Tibial artery (tissue), 4 donors: ENCODE measurements around the gene ICE1.
"Not testable (repeated sequence)": the region's sequence is repeated elsewhere in the genome, so short reads cannot be mapped to it uniquely, and the experiment has no call there.

Source experiments
- DNase-seq, 2 donors: peaks; one replicate each; pipeline ENCODE4 v3.0.0-alpha.2; 2019
- H3K27ac ChIP-seq, 2 donors: fragments of 200-600 bp; sonication (generic) in 1 of 2; 1 replicate in 1 of 2; 2 replicates in 1 of 2; pipeline ENCODE4 v1.5.1; 2018 to 2019; ENCODE audit warnings: mild to moderate bottlenecking in 1 of 2
- H3K27me3 ChIP-seq, 2 donors: fragments of 200-600 bp; sonication (generic) in 1 of 2; one replicate each; pipeline versions ENCODE4 v1.5.1 to v1.6.0; 2016 to 2019
- H3K36me3 ChIP-seq, 3 donors: fragments of 200-600 bp; sonication (generic) in 2 of 3; one replicate each; pipeline ENCODE4 v1.5.1; 2016 to 2019; ENCODE audit warnings: mild to moderate bottlenecking in 2 of 3
- H3K4me1 ChIP-seq, 4 donors: fragments of 200-600 bp; sonication (generic) in 2 of 4; 1 replicate in 3 of 4; 2 replicates in 1 of 4; pipeline ENCODE4 v1.5.1; 2016 to 2019
- H3K4me3 ChIP-seq, 2 donors: fragments of 200-600 bp; sonication (generic) in 1 of 2; 1 replicate in 1 of 2; 2 replicates in 1 of 2; pipeline ENCODE4 v1.5.1; 2018 to 2019; ENCODE audit warnings: mild to moderate bottlenecking in 2 of 2
- H3K9me3 ChIP-seq, 3 donors: fragments of 200-600 bp; sonication (generic) in 1 of 3; one replicate each; pipeline ENCODE4 v1.5.1; 2016 to 2019
- CTCF ChIP-seq, 2 experiments: fragments of 200-600 bp in 1 of 2; fragments of 450-650 bp in 1 of 2; IDR thresholded peaks; one replicate each; pipeline ENCODE4 v1.5.1; 2017 to 2019; ENCODE audit warnings: antibody characterized with exemption in 2 of 2, mild to moderate bottlenecking in 1 of 2, moderate library complexity in 1 of 2
- intact Hi-C: fragments of 100-400 bp; cut with DNase I; formaldehyde crosslinking; loops from one replicate; pipeline ENCODE4 v1.15.0; 2023; ENCODE audit warnings: low total_unique reads

Gene ICE1

GRCh38 chr5:5385331-5385662 is 37.2 kb upstream of the ICE1 start:
- no peak for TF ChIP-seq CTCF (IDR thresholded peaks at IDR 0.05)
- no peak overlapping the region for H3K27ac ChIP-seq

GRCh38 chr5:5386329-5386728 is 36.1 kb upstream of the ICE1 start:
- H3K27ac ChIP-seq: no peak overlapping the region
- peaks cover 0 to 2% (median 0%) of the 10 kb centered on the region in 4 donors for H3K4me1 ChIP-seq
- TF ChIP-seq CTCF (IDR thresholded peaks at IDR 0.05): no peak
- H3K9me3 ChIP-seq: no peaks in the 10 kb centered on the region
- intact Hi-C loops: no loop called here
- no peak overlapping the region for H3K4me3 ChIP-seq
- no peak for DNase-seq
- no peaks in the 10 kb centered on the region for H3K36me3 ChIP-seq
- no peaks in the 10 kb centered on the region for H3K27me3 ChIP-seq

More at GRCh38 chr5:5385331-5385662, 37.2 kb upstream of the ICE1 start:
- Histone ChIP-seq H3K4me1 (peaks cover 0 to 6% (median 0%) of the 10 kb centered on the region in 4 donors), H3K4me3 (no peak overlapping the region), H3K36me3 (no peaks in the 10 kb centered on the region), H3K27me3 (no peaks in the 10 kb centered on the region), H3K9me3 (no peaks in the 10 kb centered on the region)
- intact Hi-C loops: no loop called here
- no peak for DNase-seq

GRCh38 chr5:5387192-5387591 is 35.3 kb upstream of the ICE1 start:
- DNase-seq: no peak
- no peak overlapping the region for H3K27ac ChIP-seq
- TF ChIP-seq CTCF (IDR thresholded peaks at IDR 0.05): no peak
- no peaks in the 10 kb centered on the region for H3K27me3 ChIP-seq
- intact Hi-C loops: no loop called here
- no peaks in the 10 kb centered on the region for H3K4me1 ChIP-seq
- H3K4me3 ChIP-seq: no peak overlapping the region
- no peaks in the 10 kb centered on the region for H3K9me3 ChIP-seq
- no peaks in the 10 kb centered on the region for H3K36me3 ChIP-seq

GRCh38 chr5:5387777-5388176 is 34.7 kb upstream of the ICE1 start:
- DNase-seq: no peak
- no peaks in the 10 kb centered on the region for H3K4me1 ChIP-seq
- no peaks in the 10 kb centered on the region for H3K9me3 ChIP-seq
- H3K36me3 ChIP-seq: no peaks in the 10 kb centered on the region
- intact Hi-C loops: no loop called here
- H3K4me3 ChIP-seq: no peak overlapping the region
- H3K27ac ChIP-seq: no peak overlapping the region
- H3K27me3 ChIP-seq: no peaks in the 10 kb centered on the region
- no peak for TF ChIP-seq CTCF (IDR thresholded peaks at IDR 0.05)

- H3K27ac ChIP-seq, H3K27me3 ChIP-seq, intact Hi-C loops, DNase-seq, H3K9me3 ChIP-seq, H3K4me1 ChIP-seq, H3K36me3 ChIP-seq, H3K4me3 ChIP-seq: not testable (repeated sequence)
These were observed 32.2 kb upstream of the ICE1 start for GRCh38 chr5:5390121-5390869.

- intact Hi-C loops, H3K27me3 ChIP-seq, H3K4me1 ChIP-seq, DNase-seq, H3K9me3 ChIP-seq, H3K27ac ChIP-seq, H3K4me3 ChIP-seq, H3K36me3 ChIP-seq: not testable (repeated sequence)
These were observed 30.0 kb upstream of the ICE1 start for GRCh38 chr5:5392504-5392903.
